ENCODE measurements around the gene IVD.

Gene IVD

DNA sequence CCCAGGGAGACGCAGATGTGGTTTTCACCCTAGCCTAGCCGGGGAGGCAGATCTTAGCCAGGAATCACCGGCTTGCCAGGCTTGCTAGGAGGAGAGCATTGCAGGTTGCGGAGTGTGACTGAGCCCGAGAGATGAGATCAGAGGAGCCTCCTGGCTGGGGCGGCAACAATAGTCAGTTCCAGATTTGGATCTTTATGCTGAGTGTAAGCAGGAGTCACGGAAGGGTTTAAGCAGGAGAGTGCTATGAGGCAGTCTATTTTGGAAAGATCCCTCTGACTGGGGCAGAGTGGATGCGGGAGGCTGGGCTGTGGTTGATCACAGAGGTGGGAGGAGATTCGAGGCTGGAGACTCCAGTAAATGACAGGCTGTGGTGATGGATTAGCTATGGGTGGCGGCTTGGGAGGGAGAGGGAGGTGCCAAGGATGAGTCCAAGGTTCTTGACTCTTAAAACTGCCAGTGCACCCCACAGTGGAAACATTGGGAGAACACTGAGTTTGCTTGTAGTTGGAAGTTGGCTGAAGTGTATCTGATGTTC lies 24.7 kb downstream of the IVD start:
- Histone ChIP-seq H3K36me3 (no peaks in the 10 kb centered on the region), H3K27me3 (peaks cover 44% of the 10 kb centered on the region), H3K4me1 (ENCODE audit: control insufficient read depth in 1 of 2, insufficient read depth in 1 of 2, low read depth in 1 of 2, low read length in 1 of 2) (no peaks in the 10 kb centered on the region), H3K9me3 (no peaks in the 10 kb centered on the region), H3K27ac (no peak overlapping the region), H3K4me3 (ENCODE audit: low read depth in 1 of 2, low read length in 1 of 2) (no peak overlapping the region)
- TF ChIP-seq CTCF (IDR thresholded peaks at IDR 0.05) = no peak

DNA sequence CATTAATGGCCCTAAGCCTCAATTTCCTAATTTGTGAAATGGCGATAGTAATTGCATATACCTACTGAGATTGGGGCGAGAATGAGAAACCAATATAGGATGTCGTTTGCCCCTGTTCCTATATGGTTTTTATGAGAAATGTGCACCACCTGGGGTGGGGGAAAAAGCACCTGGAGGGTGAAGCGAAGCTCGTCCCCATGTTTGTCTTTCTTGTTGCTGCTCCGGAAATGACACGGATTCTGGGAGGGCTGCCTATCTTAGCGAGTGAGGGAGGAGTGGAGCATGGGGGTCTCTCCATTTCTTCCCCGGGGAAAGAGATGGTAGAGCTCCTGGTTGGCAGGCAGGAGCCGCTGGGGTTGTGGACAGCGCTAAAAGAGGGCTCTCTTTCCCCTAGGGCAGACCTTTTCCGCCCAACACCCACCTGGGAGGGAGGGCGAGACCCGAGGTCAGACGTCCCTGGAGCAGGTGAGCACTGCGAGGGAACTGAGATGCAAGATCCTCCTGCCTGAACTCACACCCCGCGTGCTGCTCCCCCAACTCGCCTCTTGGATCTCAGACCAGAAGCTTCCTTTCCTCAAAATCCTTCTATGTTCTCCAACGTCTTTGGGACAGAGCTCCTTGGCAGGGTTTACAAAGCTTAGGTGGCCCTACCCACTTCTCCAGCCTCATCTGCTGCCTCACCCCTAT lies 29.6 kb downstream of the IVD start:
- Histone ChIP-seq H3K27me3 (peaks cover 81% of the 10 kb centered on the region), H3K4me1 (ENCODE audit: control insufficient read depth in 1 of 2, insufficient read depth in 1 of 2, low read depth in 1 of 2, low read length in 1 of 2) (peaks cover 11 to 25% of the 10 kb centered on the region in 2 experiments)
- no peak for TF ChIP-seq CTCF (IDR thresholded peaks at IDR 0.05)

GRCh38 chr15:40435710-40436089 lies 30.1 kb downstream of the IVD start:
- H3K36me3 ChIP-seq = no peaks in the 10 kb centered on the region
- no peaks in the 10 kb centered on the region for H3K9me3 ChIP-seq
- peaks cover 14 to 30% of the 10 kb centered on the region in 2 experiments for H3K4me1 ChIP-seq (ENCODE audit: control insufficient read depth in 1 of 2, insufficient read depth in 1 of 2, low read depth in 1 of 2, low read length in 1 of 2)
- H3K27ac ChIP-seq = no peak overlapping the region
- H3K4me3 ChIP-seq (ENCODE audit: low read depth in 1 of 2, low read length in 1 of 2) = no peak overlapping the region
- peaks cover 84% of the 10 kb centered on the region for H3K27me3 ChIP-seq
- TF ChIP-seq CTCF (IDR thresholded peaks at IDR 0.05) = no peak

More for the DNA sequence above, 29.6 kb downstream of the IVD start:
- no peak overlapping the region for H3K27ac ChIP-seq
- H3K36me3 ChIP-seq = no peaks in the 10 kb centered on the region
- H3K9me3 ChIP-seq = no peaks in the 10 kb centered on the region
- H3K4me3 ChIP-seq (ENCODE audit: low read depth in 1 of 2, low read length in 1 of 2) = no peak overlapping the region

- no peak overlapping the region for H3K4me3 ChIP-seq (ENCODE audit: low read depth in 1 of 2, low read length in 1 of 2)
- no peaks in the 10 kb centered on the region for H3K9me3 ChIP-seq
- no peak for TF ChIP-seq CTCF (IDR thresholded peaks at IDR 0.05)
- peaks cover 14 to 30% of the 10 kb centered on the region in 2 experiments for H3K4me1 ChIP-seq (ENCODE audit: control insufficient read depth in 1 of 2, insufficient read depth in 1 of 2, low read depth in 1 of 2, low read length in 1 of 2)
- no peaks in the 10 kb centered on the region for H3K36me3 ChIP-seq
- no peak overlapping the region for H3K27ac ChIP-seq
- H3K27me3 ChIP-seq = peaks cover 88% of the 10 kb centered on the region
Measured at GRCh38 chr15:40436116-40436891, 30.7 kb downstream of the IVD start.

DNA sequence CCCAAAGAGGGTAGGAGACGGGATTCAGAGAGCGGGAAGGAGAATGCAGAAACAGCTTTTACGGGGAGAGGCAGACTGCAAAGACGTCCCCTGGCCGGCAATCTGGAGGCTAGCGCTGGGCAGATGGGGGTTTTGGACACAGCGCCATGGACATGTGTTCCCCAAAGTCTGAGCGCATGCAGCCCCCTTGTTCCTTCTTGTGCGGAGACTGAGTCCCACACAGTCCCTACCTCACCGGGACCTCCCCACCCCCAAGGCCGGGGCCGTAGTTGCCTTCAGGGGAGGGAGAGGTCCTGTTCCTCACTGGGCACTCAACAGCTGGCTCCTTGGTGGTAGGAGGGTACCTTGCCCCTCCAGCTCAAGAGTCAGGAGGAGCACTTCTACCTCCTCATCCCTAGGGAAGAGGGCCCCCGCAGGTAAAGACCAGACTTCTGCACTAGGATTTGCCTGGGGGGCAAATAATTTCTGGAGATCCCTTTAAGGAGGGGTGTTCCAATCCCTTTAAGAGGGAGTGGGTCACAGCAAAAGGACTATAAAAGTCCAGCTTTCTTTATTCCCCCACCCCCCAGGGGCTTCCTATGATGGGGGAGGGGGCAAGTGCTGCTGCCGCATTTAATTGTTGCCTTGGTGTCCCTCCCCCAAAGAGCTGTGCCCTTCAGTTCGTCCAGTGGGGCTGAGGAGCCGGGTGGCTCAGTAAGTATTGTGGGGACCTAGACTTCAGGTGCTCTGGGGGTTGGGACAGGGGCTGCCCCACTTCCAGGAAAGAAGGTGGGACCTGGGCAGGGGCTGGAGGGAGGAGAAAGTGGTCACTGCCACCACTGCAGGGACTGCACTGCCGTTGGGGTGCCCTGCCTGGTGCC lies 31.5 kb downstream of the IVD start:
- H3K9me3 ChIP-seq = no peaks in the 10 kb centered on the region

More for the DNA sequence above, 31.5 kb downstream of the IVD start:
- no peak overlapping the region for H3K27ac ChIP-seq
- no peak for TF ChIP-seq CTCF (IDR thresholded peaks at IDR 0.05)
- H3K4me3 ChIP-seq (ENCODE audit: low read depth in 1 of 2, low read length in 1 of 2) = no peak overlapping the region
- peaks cover 14 to 36% of the 10 kb centered on the region in 2 experiments for H3K4me1 ChIP-seq (ENCODE audit: control insufficient read depth in 1 of 2, insufficient read depth in 1 of 2, low read depth in 1 of 2, low read length in 1 of 2)
- peaks cover 96% of the 10 kb centered on the region for H3K27me3 ChIP-seq
- H3K36me3 ChIP-seq = no peaks in the 10 kb centered on the region
